HepG2 (cell line): ENCODE data around the gene COX5B. TPM values are rescaled to one million over a fixed set of nuclear protein-coding genes. Genes with fewer than 3 reads are reported as not detected.

Source experiments
- ATRX ChIP-seq: sonication (generic); formaldehyde crosslinking; IDR thresholded peaks from 2 replicates; pipeline ENCODE4 v1.4.0; 2020; ENCODE audit warnings: missing genetic modification reagents, borderline replicate concordance
- DPF2 ChIP-seq: sonication (generic); formaldehyde crosslinking; IDR thresholded peaks from 2 replicates; pipeline ENCODE4 v1.4.0; 2020; ENCODE audit warnings: mild to moderate bottlenecking, low read depth, missing genetic modification reagents, borderline replicate concordance
- EED ChIP-seq: sonication (generic); formaldehyde crosslinking; IDR thresholded peaks from 2 replicates; pipeline ENCODE4 v1.5.0; 2020; ENCODE audit warnings: mild to moderate bottlenecking, missing genetic modification reagents
- ESRRA ChIP-seq: sonication (generic); formaldehyde crosslinking; IDR thresholded peaks from 2 replicates; pipeline ENCODE4 v1.5.1; 2020; ENCODE audit warnings: mild to moderate bottlenecking, low read depth, missing genetic modification reagents
- MIER2 ChIP-seq: IDR thresholded peaks from 2 replicates; pipeline ENCODE4 v1.6.1; 2016; ENCODE audit warnings: missing biosample characterization, missing genetic modification reagents
- ONECUT2 ChIP-seq: sonication (generic); formaldehyde crosslinking; IDR thresholded peaks from 2 replicates; pipeline ENCODE4 v1.4.0; 2020; ENCODE audit warnings: missing genetic modification reagents
- POLR2AphosphoS5 ChIP-seq: IDR thresholded peaks from 2 replicates; pipeline ENCODE4 v1.6.1; 2012; ENCODE audit warnings: low read depth, low read length
- SMARCE1 ChIP-seq: fragments of 450-650 bp; IDR thresholded peaks from 2 replicates; pipeline ENCODE4 v1.6.1; 2017; ENCODE audit warnings: borderline replicate concordance
- SP2 ChIP-seq: sonication (generic); formaldehyde crosslinking; IDR thresholded peaks from 2 replicates; pipeline ENCODE4 v1.5.1; 2020; ENCODE audit warnings: mild to moderate bottlenecking, missing genetic modification reagents
- SP5 ChIP-seq: IDR thresholded peaks from 2 replicates; pipeline ENCODE4 v1.6.1; 2016; ENCODE audit warnings: low read depth, borderline replicate concordance
- TARDBP ChIP-seq: sonication (generic); formaldehyde crosslinking; IDR thresholded peaks from 2 replicates; pipeline ENCODE4 v1.8.0; 2022; ENCODE audit warnings: mild to moderate bottlenecking, missing genetic modification reagents
- TBL1XR1 ChIP-seq: fragments of 150-350 bp; IDR thresholded peaks from 2 replicates; pipeline ENCODE4 v1.6.1; 2014; ENCODE audit warnings: borderline replicate concordance, low read length; ENCODE audit not compliant: partially characterized antibody
- TBP ChIP-seq: sonication (generic); formaldehyde crosslinking; IDR thresholded peaks from 2 replicates; pipeline ENCODE4 v1.5.0; 2020; ENCODE audit warnings: missing genetic modification reagents
- TERF1 ChIP-seq: sonication (generic); formaldehyde crosslinking; IDR thresholded peaks from 2 replicates; pipeline ENCODE4 v1.8.0; 2022; ENCODE audit warnings: mild to moderate bottlenecking, missing genetic modification reagents, moderate library complexity
- ZNF160 ChIP-seq: sonication (generic); formaldehyde crosslinking; IDR thresholded peaks from 2 replicates; pipeline ENCODE4 v1.8.0; 2022; ENCODE audit warnings: mild to moderate bottlenecking, inconsistent platforms, missing genetic modification reagents
- ZNF225 ChIP-seq: sonication (generic); formaldehyde crosslinking; IDR thresholded peaks from 2 replicates; pipeline ENCODE4 v1.4.0; 2020; ENCODE audit warnings: mild to moderate bottlenecking, missing genetic modification reagents
- ZNF432 ChIP-seq: sonication (generic); formaldehyde crosslinking; IDR thresholded peaks from 2 replicates; pipeline ENCODE4 v1.5.0; 2020; ENCODE audit warnings: missing genetic modification reagents, mild to moderate bottlenecking, borderline replicate concordance
- ZNF44 ChIP-seq: sonication (generic); formaldehyde crosslinking; IDR thresholded peaks from 2 replicates; pipeline ENCODE4 v1.5.1; 2020; ENCODE audit warnings: mild to moderate bottlenecking, missing genetic modification reagents
- ZNF549 ChIP-seq: sonication (generic); formaldehyde crosslinking; IDR thresholded peaks from 2 replicates; pipeline ENCODE4 v1.5.0; 2020; ENCODE audit warnings: missing genetic modification reagents
- ZNF570 ChIP-seq: sonication (generic); formaldehyde crosslinking; IDR thresholded peaks from 2 replicates; pipeline ENCODE4 v1.4.0; 2020; ENCODE audit warnings: mild to moderate bottlenecking, missing genetic modification reagents, borderline replicate concordance
- ZNF616 ChIP-seq: sonication (generic); formaldehyde crosslinking; IDR thresholded peaks from 2 replicates; pipeline ENCODE4 v1.5.0; 2020; ENCODE audit warnings: low read depth, mild to moderate bottlenecking, missing genetic modification reagents
- ZNF670 ChIP-seq: sonication (generic); formaldehyde crosslinking; IDR thresholded peaks from 2 replicates; pipeline ENCODE4 v1.8.0; 2022; ENCODE audit warnings: mild to moderate bottlenecking, missing genetic modification reagents, borderline replicate concordance
- ZNF713 ChIP-seq: sonication (generic); formaldehyde crosslinking; IDR thresholded peaks from 2 replicates; pipeline ENCODE4 v1.4.0; 2020; ENCODE audit warnings: mild to moderate bottlenecking, missing genetic modification reagents
- ZSCAN20 ChIP-seq: sonication (generic); formaldehyde crosslinking; IDR thresholded peaks from 2 replicates; pipeline ENCODE4 v1.4.0; 2020; ENCODE audit warnings: missing genetic modification reagents, mild to moderate bottlenecking, borderline replicate concordance
- polyA plus RNA-seq, 8 experiments: library from polyadenylated mRNA; depleted of rRNA in 3 of 8; stranded (reverse) in 7 of 8; unstranded in 1 of 8; fragments of >200 nt; fragmentation: Illumina TruSeq in 4 of 8; extraction: Trizol in 4 of 8; gene quantifications; 2 replicates each; pipeline versions ENCODE4 v1.2.1 to v1.2.3, GENCODE V29; 2011 to 2016; ENCODE audit warnings: low read depth in 4 of 8, missing spikeins in 1 of 8, mixed read lengths in 1 of 8; ENCODE audit not compliant: insufficient read depth in 1 of 8
- total RNA-seq, 5 experiments: library from RNA; depleted of rRNA; stranded (reverse); fragments of >200 nt; fragmentation: Illumina TruSeq; extraction: Trizol; gene quantifications; 2 replicates each; pipeline ENCODE4 v1.2.3, GENCODE V29; 2016; ENCODE audit warnings: low read depth in 1 of 5
- TF ChIP-seq, protein P1 (sequence below): sonication (generic); formaldehyde crosslinking; IDR thresholded peaks from 2 replicates; pipeline ENCODE4 v1.5.0; 2020; ENCODE audit warnings: missing genetic modification reagents
- TF ChIP-seq, protein P2 (sequence below): sonication (generic); formaldehyde crosslinking; IDR thresholded peaks from 2 replicates; pipeline ENCODE4 v1.4.0; 2020; ENCODE audit warnings: missing genetic modification reagents

COX5B gene
- total and polyA plus RNA-seq, 2 of the 13 experiments (the other 11 are each of a cell fraction or from before 2014, with no cell fraction given) = 453 to 536 TPM

DNA sequence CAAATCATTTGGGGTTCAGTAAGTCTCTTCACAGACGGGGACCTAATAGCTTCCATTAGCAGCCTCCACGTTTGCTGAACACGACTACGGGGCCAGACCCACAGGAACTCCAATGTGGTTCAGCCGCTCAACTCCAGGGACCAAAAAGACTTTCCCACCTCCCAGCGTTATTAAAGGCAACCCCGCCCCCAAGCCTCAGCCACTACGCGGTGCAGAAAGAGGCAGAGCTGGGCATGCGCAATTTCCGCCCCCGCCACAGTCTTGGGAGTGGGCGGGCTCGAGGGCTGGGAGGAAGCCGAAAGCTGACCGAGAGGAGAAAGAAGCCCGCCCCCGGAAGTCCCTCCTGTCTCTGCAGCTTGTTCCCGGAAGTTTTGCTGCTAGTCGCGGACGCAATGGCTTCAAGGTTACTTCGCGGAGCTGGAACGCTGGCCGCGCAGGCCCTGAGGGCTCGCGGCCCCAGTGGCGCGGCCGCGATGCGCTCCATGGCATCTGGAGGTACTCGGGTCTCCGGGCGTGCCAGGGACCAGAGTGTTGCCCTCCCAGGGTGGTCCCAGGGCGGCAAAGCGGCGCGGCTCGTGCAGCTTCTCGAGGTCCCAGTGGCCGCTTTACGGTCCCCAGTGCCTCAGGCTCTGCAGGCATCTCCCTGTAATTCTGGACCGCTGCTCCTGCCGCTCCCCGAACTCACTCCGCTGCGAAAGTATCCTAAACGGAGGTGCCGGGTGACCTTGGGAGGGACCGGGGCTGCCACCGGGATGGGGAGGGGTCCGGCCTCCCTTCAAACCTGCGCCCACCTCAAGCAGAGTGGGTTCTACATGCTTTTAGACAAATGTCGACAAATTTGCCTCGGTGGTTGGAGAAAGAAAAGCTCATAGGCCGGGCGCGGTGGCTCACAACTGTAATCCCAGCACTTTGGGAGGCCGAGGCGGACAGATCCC, at the start of gene COX5B (continued):
- no peak for TF ChIP-seq ZNF549 (CRISPR knock-in tag)
- TF ChIP-seq, protein P1, sequence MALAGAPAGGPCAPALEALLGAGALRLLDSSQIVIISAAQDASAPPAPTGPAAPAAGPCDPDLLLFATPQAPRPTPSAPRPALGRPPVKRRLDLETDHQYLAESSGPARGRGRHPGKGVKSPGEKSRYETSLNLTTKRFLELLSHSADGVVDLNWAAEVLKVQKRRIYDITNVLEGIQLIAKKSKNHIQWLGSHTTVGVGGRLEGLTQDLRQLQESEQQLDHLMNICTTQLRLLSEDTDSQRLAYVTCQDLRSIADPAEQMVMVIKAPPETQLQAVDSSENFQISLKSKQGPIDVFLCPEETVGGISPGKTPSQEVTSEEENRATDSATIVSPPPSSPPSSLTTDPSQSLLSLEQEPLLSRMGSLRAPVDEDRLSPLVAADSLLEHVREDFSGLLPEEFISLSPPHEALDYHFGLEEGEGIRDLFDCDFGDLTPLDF (CRISPR knock-in tag) = peak; percentile 76; the same call in 1 of the 2 replicates
- TF ChIP-seq MIER2 = 0 out of 2 replicates have a peak, but pooled peaks have one; percentile 15
- peak; percentile 90; the same call in 1 of the 2 replicates for TF ChIP-seq ZNF713
- TF ChIP-seq ZNF432 (CRISPR knock-in tag) = no peak
- no peak for TF ChIP-seq ZNF616 (CRISPR knock-in tag)
- peak; percentile 77 for TF ChIP-seq SP2 (CRISPR knock-in tag)
- TF ChIP-seq, protein P2, sequence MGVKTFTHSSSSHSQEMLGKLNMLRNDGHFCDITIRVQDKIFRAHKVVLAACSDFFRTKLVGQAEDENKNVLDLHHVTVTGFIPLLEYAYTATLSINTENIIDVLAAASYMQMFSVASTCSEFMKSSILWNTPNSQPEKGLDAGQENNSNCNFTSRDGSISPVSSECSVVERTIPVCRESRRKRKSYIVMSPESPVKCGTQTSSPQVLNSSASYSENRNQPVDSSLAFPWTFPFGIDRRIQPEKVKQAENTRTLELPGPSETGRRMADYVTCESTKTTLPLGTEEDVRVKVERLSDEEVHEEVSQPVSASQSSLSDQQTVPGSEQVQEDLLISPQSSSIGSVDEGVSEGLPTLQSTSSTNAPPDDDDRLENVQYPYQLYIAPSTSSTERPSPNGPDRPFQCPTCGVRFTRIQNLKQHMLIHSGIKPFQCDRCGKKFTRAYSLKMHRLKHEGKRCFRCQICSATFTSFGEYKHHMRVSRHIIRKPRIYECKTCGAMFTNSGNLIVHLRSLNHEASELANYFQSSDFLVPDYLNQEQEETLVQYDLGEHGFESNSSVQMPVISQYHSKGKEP = no peak
- TF ChIP-seq ESRRA (CRISPR knock-in tag) = no peak; the same call in 1 of the 2 replicates
- peak; percentile 69 for TF ChIP-seq TARDBP
- TF ChIP-seq TBP (CRISPR knock-in tag) = peak; percentile 68; the same call in 1 of the 2 replicates
- peak; percentile 72; the same call in 1 of the 2 replicates for TF ChIP-seq ZNF44 (CRISPR knock-in tag)
- TF ChIP-seq ZNF160 (CRISPR knock-in tag) = no peak; the same call in 1 of the 2 replicates
- TF ChIP-seq POLR2AphosphoS5 = peak; percentile 98
- TF ChIP-seq TBL1XR1 = peak; percentile 12
- TF ChIP-seq SP5 (CRISPR knock-in tag) = 0 out of 2 replicates have a peak, but pooled peaks have one; percentile 61
- no peak for TF ChIP-seq ATRX (CRISPR knock-in tag)
- TF ChIP-seq ZSCAN20 = peak; percentile 90
- no peak for TF ChIP-seq ONECUT2 (CRISPR knock-in tag)
- no peak for TF ChIP-seq DPF2 (CRISPR knock-in tag)
- TF ChIP-seq ZNF570 (CRISPR knock-in tag) = no peak
- peak; percentile 90; the same call in 1 of the 2 replicates for TF ChIP-seq EED (CRISPR knock-in tag)
- TF ChIP-seq ZNF225 (CRISPR knock-in tag) = peak; percentile 88
- TF ChIP-seq ZNF670 (CRISPR knock-in tag) = peak; percentile 70; the same call in 1 of the 2 replicates
- TF ChIP-seq SMARCE1 = no peak
- no peak for TF ChIP-seq TERF1 (CRISPR knock-in tag)
